Astrocyte (in vitro differentiated cells and primary cell): ENCODE results near the gene PRR15L. TPM values are rescaled to one million over a fixed set of nuclear protein-coding genes. Genes with fewer than 3 reads are reported as not detected.
"Not testable (repeated sequence)": the region's sequence is repeated elsewhere in the genome, so short reads cannot be mapped to it uniquely, and the experiment has no call there.

Experiments used
- DNase-seq: peaks from one replicate; pipeline ENCODE4 v3.0.0-alpha.2; 2010; ENCODE audit warnings: low read depth
- FAIRE-seq: peaks from 2 replicates; lab custom pipeline; 2011; peaks lifted over from hg19 to GRCh38; lab: Jason Lieb, UNC
- H2AFZ ChIP-seq: 2 replicates; pipeline ENCODE4 v1.6.0; 2012; ENCODE audit warnings: low read depth, low read length, inconsistent platforms
- H3K27ac ChIP-seq: 2 replicates; pipeline ENCODE4 v1.5.1; 2011; ENCODE audit warnings: low read depth, low read length, inconsistent platforms
- H3K27me3 ChIP-seq: 2 replicates; pipeline ENCODE4 v1.6.0; 2011; ENCODE audit warnings: low read length, inconsistent platforms; ENCODE audit not compliant: insufficient read depth
- H3K36me3 ChIP-seq: 2 replicates; pipeline ENCODE4 v1.5.1; 2011; ENCODE audit warnings: low read length, inconsistent platforms; ENCODE audit not compliant: insufficient read depth
- H3K4me1 ChIP-seq: 2 replicates; pipeline ENCODE4 v1.5.1; 2011; ENCODE audit warnings: low read length, inconsistent platforms; ENCODE audit not compliant: insufficient read depth
- H3K4me2 ChIP-seq: 2 replicates; pipeline ENCODE4 v1.6.0; 2012; ENCODE audit warnings: low read length, inconsistent platforms
- H3K4me3 ChIP-seq: 2 replicates; pipeline ENCODE4 v1.5.1; 2011; ENCODE audit warnings: low read depth, mild to moderate bottlenecking, low read length, inconsistent platforms; ENCODE audit not compliant: insufficient read depth
- H3K79me2 ChIP-seq: 2 replicates; pipeline ENCODE4 v1.6.0; 2012; ENCODE audit warnings: mild to moderate bottlenecking, low read length, inconsistent platforms; ENCODE audit not compliant: insufficient read depth
- H3K9ac ChIP-seq: 2 replicates; pipeline ENCODE4 v1.6.0; 2012; ENCODE audit warnings: mild to moderate bottlenecking, low read length, inconsistent platforms
- H3K9me3 ChIP-seq: 2 replicates; pipeline ENCODE4 v1.5.1; 2012; ENCODE audit warnings: low read depth, mild to moderate bottlenecking, low read length, inconsistent platforms; ENCODE audit not compliant: insufficient read depth
- H4K20me1 ChIP-seq: 2 replicates; pipeline ENCODE4 v1.6.0; 2012; ENCODE audit warnings: low read length, inconsistent platforms; ENCODE audit not compliant: insufficient read depth
- H3K27ac Mint-ChIP-seq: one replicate; pipeline ENCODE4 v1.8.0; 2021; ENCODE audit warnings: mild to moderate bottlenecking, mixed read lengths; ENCODE audit not compliant: unreplicated experiment
- H3K27me3 Mint-ChIP-seq: one replicate; pipeline ENCODE4 v1.8.0; 2021; ENCODE audit warnings: low read depth, mixed read lengths; ENCODE audit not compliant: unreplicated experiment
- H3K36me3 Mint-ChIP-seq: one replicate; pipeline ENCODE4 v1.8.0; 2021; ENCODE audit warnings: low read depth, mixed read lengths; ENCODE audit not compliant: unreplicated experiment
- H3K4me1 Mint-ChIP-seq: one replicate; pipeline ENCODE4 v1.8.0; 2021; ENCODE audit warnings: low read depth, mixed read lengths; ENCODE audit not compliant: unreplicated experiment
- H3K4me3 Mint-ChIP-seq: one replicate; pipeline ENCODE4 v1.8.0; 2021; ENCODE audit warnings: mild to moderate bottlenecking, moderate library complexity, mixed read lengths; ENCODE audit not compliant: unreplicated experiment
- H3K9me3 Mint-ChIP-seq: one replicate; pipeline ENCODE4 v1.8.0; 2021; ENCODE audit warnings: mild to moderate bottlenecking, mixed read lengths; ENCODE audit not compliant: unreplicated experiment
- CTCF ChIP-seq: IDR thresholded peaks from 2 replicates; pipeline ENCODE4 v1.5.1; 2011; ENCODE audit warnings: low read depth, mild to moderate bottlenecking, inconsistent platforms, low read length, moderate library complexity; ENCODE audit not compliant: insufficient read depth
- EZH2 ChIP-seq: IDR thresholded peaks from 2 replicates; pipeline ENCODE4 v1.6.1; 2012; ENCODE audit warnings: mild to moderate bottlenecking, low read length, inconsistent platforms; ENCODE audit not compliant: insufficient read depth
- total RNA-seq: library from RNA; stranded (reverse); gene quantifications from 2 replicates; pipeline ENCODE4 v1.2.1, GENCODE V29; 2021

Gene PRR15L
- total RNA-seq, 1 donor from 2014 or later, result not detected

- not testable (repeated sequence) for FAIRE-seq, H3K27me3 Mint-ChIP-seq, H3K36me3 ChIP-seq, H2AFZ ChIP-seq, H3K9me3 ChIP-seq, H3K79me2 ChIP-seq, H3K36me3 Mint-ChIP-seq, DNase-seq, H3K4me3 Mint-ChIP-seq, H3K4me1 Mint-ChIP-seq, H4K20me1 ChIP-seq, H3K4me3 ChIP-seq, H3K9me3 Mint-ChIP-seq, H3K27ac Mint-ChIP-seq, H3K9ac ChIP-seq, H3K27me3 ChIP-seq, H3K27ac ChIP-seq
- Histone ChIP-seq H3K4me1 (peaks cover 14% of the 10 kb centered on the region), H3K4me2 (peak overlapping the region; percentile 28)
Measured at GRCh38 chr17:47935468-47935867, 22.2 kb downstream of the PRR15L start.

GRCh38 chr17:47934856-47935255 is 22.8 kb downstream of the PRR15L start:
- H3K36me3 Mint-ChIP-seq, result peaks cover 7% of the 10 kb centered on the region
- no peaks in the 10 kb centered on the region for H3K9me3 ChIP-seq
- peaks cover 4% of the 10 kb centered on the region for H3K4me1 Mint-ChIP-seq
- H3K27me3 Mint-ChIP-seq, result peaks cover 2% of the 10 kb centered on the region
- H2AFZ ChIP-seq, result no peak overlapping the region
- peaks cover 14% of the 10 kb centered on the region for H3K4me1 ChIP-seq
- H3K9me3 Mint-ChIP-seq, result no peaks in the 10 kb centered on the region
- H3K79me2 ChIP-seq, result no peaks in the 10 kb centered on the region
- no peak overlapping the region for H3K27ac Mint-ChIP-seq
- H3K9ac ChIP-seq, result no peak overlapping the region
- FAIRE-seq (no peak), DNase-seq (peak; percentile 20)
- no peaks in the 10 kb centered on the region for H4K20me1 ChIP-seq
- H3K4me2 ChIP-seq, result peak overlapping the region; percentile 28
- TF ChIP-seq CTCF (no peak), EZH2 (no peak)
- peaks cover 4% of the 10 kb centered on the region for H3K36me3 ChIP-seq
- H3K4me3 ChIP-seq, result no peak overlapping the region
- H3K27ac ChIP-seq, result no peak overlapping the region
- no peak overlapping the region for H3K4me3 Mint-ChIP-seq
- H3K27me3 ChIP-seq, result no peaks in the 10 kb centered on the region

GRCh38 chr17:47931848-47932247 is 25.8 kb downstream of the PRR15L start:
- H3K9me3 ChIP-seq, result no peaks in the 10 kb centered on the region
- Mint-ChIP-seq H3K4me3 (no peak overlapping the region), H3K27ac (no peak overlapping the region), H3K9me3 (no peaks in the 10 kb centered on the region), H3K4me1 (peaks cover 4% of the 10 kb centered on the region), H3K36me3 (peaks cover 22% of the 10 kb centered on the region), H3K27me3 (no peaks in the 10 kb centered on the region)
- H3K4me2 ChIP-seq, result no peak overlapping the region
- DNase-seq, result no peak
- peaks cover 4% of the 10 kb centered on the region for H3K36me3 ChIP-seq
- FAIRE-seq, result no peak
- no peak overlapping the region for H3K9ac ChIP-seq
- no peaks in the 10 kb centered on the region for H4K20me1 ChIP-seq
- no peaks in the 10 kb centered on the region for H3K79me2 ChIP-seq
- peaks cover 14% of the 10 kb centered on the region for H3K4me1 ChIP-seq
- no peak overlapping the region for H3K4me3 ChIP-seq
- no peaks in the 10 kb centered on the region for H3K27me3 ChIP-seq
- H3K27ac ChIP-seq, result no peak overlapping the region
- H2AFZ ChIP-seq, result no peak overlapping the region
- TF ChIP-seq CTCF (no peak), EZH2 (no peak)
